Measurements from ENCODE around the gene KRTAP5-5.

Gene KRTAP5-5

DNA sequence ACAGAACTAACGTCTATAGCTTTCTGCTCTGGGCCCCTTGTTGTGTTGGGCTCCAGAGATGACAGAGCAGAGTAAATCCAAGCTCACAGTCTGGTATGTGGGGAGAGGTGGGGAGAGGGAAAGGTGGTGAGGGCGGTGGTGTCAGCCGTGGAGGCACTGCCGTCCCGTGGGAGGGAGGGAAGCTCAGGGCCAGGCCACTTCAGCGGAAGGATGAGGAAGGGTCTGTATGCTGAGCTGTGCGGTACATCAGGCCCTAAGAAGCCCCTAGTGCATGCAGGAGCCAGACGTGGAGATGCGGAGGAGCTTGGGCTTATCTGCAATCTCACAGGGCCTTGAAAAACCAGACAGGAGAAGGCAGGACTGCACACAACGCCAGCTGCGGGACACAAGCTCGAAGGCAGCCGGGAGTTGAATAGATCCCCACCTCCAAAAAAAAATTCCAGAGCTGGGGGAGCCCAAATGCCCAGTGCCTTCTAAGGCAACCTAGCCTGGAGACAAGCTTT, 1.5 kb downstream of the KRTAP5-5 start:
- H4K20me1 ChIP-seq (ENCODE audit: insufficient read depth, low read length, poor library complexity, severe bottlenecking) = no peaks in the 10 kb centered on the region
- H3K4me2 ChIP-seq (ENCODE audit: low read depth, low read length, poor library complexity, severe bottlenecking) = no peak overlapping the region
- no peaks in the 10 kb centered on the region for H3K9me3 ChIP-seq (ENCODE audit: insufficient read depth, low read depth, low read length)
- TF ChIP-seq, protein P1, sequence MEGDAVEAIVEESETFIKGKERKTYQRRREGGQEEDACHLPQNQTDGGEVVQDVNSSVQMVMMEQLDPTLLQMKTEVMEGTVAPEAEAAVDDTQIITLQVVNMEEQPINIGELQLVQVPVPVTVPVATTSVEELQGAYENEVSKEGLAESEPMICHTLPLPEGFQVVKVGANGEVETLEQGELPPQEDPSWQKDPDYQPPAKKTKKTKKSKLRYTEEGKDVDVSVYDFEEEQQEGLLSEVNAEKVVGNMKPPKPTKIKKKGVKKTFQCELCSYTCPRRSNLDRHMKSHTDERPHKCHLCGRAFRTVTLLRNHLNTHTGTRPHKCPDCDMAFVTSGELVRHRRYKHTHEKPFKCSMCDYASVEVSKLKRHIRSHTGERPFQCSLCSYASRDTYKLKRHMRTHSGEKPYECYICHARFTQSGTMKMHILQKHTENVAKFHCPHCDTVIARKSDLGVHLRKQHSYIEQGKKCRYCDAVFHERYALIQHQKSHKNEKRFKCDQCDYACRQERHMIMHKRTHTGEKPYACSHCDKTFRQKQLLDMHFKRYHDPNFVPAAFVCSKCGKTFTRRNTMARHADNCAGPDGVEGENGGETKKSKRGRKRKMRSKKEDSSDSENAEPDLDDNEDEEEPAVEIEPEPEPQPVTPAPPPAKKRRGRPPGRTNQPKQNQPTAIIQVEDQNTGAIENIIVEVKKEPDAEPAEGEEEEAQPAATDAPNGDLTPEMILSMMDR (conservative IDR thresholded peaks at IDR 0.05; ENCODE audit: low read length) = no peak
- TF ChIP-seq EZH2phosphoT487 (IDR thresholded peaks at IDR 0.05; ENCODE audit: borderline replicate concordance) = no peak
- no peak overlapping the region for H3K9ac ChIP-seq (ENCODE audit: low read depth, low read length, poor library complexity, severe bottlenecking)
- no peaks in the 10 kb centered on the region for H3K36me3 ChIP-seq (ENCODE audit: insufficient read depth, low read length)
- H3K4me1 ChIP-seq (ENCODE audit: insufficient read depth, low read length, poor library complexity, severe bottlenecking) = no peaks in the 10 kb centered on the region
- no peaks in the 10 kb centered on the region for H3K27me3 ChIP-seq (ENCODE audit: insufficient read depth, low read length, poor library complexity, severe bottlenecking)
- no peaks in the 10 kb centered on the region for H3F3A ChIP-seq (ENCODE audit: low read depth)
- no peaks in the 10 kb centered on the region for H3K79me2 ChIP-seq (ENCODE audit: insufficient read depth, low read length)
- no peak overlapping the region for H3K4me3 ChIP-seq (ENCODE audit: low read length, poor library complexity, severe bottlenecking)
- no peak overlapping the region for H2AFZ ChIP-seq (ENCODE audit: low read length)
- no peaks in the 10 kb centered on the region for H3K9me2 ChIP-seq (replicated peaks; ENCODE audit: low read depth, low read length)

DNA sequence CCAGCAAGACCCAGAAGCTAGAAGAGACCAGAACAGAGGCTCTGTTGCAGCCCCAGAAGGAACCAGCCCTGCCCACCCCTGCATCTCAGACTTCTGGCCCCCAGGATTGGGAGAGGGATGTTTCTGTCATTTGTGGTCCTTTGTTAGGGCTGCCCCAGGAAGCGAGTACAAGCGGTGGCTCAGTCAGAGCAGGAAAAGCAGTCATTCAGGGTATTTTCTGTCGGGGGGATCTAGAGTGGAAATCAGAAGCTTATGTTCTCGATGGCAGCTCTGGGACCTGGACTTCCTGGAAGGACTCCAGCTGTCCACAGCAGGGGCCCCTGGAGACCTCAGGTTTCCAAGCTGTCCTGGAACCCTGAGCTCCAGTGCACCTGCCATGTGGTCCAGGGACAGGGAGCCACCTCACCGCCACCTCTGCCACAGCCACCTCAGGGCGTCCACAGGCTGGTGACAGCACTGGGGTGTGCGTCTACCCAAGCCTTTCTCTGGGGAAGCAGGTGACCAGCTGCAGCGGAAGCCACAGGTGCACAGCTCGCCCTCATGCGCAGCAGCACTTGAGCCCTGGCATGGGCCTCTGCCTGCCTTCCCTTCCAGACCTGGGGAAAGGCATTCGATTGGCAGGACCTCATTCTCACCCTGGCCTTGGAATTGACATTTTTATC, 2.6 kb downstream of the KRTAP5-5 start:
- H3K9me3 ChIP-seq (ENCODE audit: insufficient read depth, low read depth, low read length) = no peaks in the 10 kb centered on the region
- no peak overlapping the region for H3K4me2 ChIP-seq (ENCODE audit: low read depth, low read length, poor library complexity, severe bottlenecking)
- no peak overlapping the region for H3K9ac ChIP-seq (ENCODE audit: low read depth, low read length, poor library complexity, severe bottlenecking)
- no peaks in the 10 kb centered on the region for H3F3A ChIP-seq (ENCODE audit: low read depth)
- H3K27me3 ChIP-seq (ENCODE audit: insufficient read depth, low read length, poor library complexity, severe bottlenecking) = no peaks in the 10 kb centered on the region
- no peaks in the 10 kb centered on the region for H3K36me3 ChIP-seq (ENCODE audit: insufficient read depth, low read length)
- no peak overlapping the region for H3K4me3 ChIP-seq (ENCODE audit: low read length, poor library complexity, severe bottlenecking)
- H3K79me2 ChIP-seq (ENCODE audit: insufficient read depth, low read length) = no peaks in the 10 kb centered on the region
- H3K9me2 ChIP-seq (replicated peaks; ENCODE audit: low read depth, low read length) = no peaks in the 10 kb centered on the region
- no peaks in the 10 kb centered on the region for H4K20me1 ChIP-seq (ENCODE audit: insufficient read depth, low read length, poor library complexity, severe bottlenecking)
- TF ChIP-seq, protein P1 (conservative IDR thresholded peaks at IDR 0.05; ENCODE audit: low read length) = no peak
- no peak for TF ChIP-seq EZH2phosphoT487 (IDR thresholded peaks at IDR 0.05; ENCODE audit: borderline replicate concordance)
- no peak overlapping the region; the same call in 1 of the 2 replicates for H2AFZ ChIP-seq (ENCODE audit: low read length)
- H3K4me1 ChIP-seq (ENCODE audit: insufficient read depth, low read length, poor library complexity, severe bottlenecking) = no peaks in the 10 kb centered on the region

DNA sequence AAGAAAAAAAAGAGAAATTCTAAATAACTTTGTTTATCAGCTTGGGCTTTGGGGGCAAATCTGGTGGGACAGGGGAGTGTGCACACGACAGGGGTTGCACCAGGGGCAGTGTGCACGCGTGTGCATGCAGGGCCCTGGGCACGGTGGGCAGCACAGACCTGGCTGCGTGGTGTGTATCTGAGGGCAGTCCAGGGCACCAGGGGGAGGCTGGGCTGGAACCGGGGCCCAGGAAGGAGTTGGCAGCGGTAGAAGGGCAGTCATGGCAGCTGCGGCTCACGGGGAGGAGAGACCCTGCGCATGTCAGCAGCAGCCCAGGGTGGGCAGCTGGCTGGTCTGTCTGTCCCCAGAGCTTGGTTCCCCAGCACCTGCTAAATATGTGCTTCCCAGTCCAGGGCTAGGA, 4.3 kb downstream of the KRTAP5-5 start:
- H3K36me3 ChIP-seq (ENCODE audit: insufficient read depth, low read length) = no peaks in the 10 kb centered on the region
- H3K9me2 ChIP-seq (replicated peaks; ENCODE audit: low read depth, low read length) = no peaks in the 10 kb centered on the region
- H3F3A ChIP-seq (ENCODE audit: low read depth) = no peaks in the 10 kb centered on the region
- no peak overlapping the region for H3K4me2 ChIP-seq (ENCODE audit: low read depth, low read length, poor library complexity, severe bottlenecking)
- H3K4me3 ChIP-seq (ENCODE audit: low read length, poor library complexity, severe bottlenecking) = no peak overlapping the region
- no peaks in the 10 kb centered on the region for H3K4me1 ChIP-seq (ENCODE audit: insufficient read depth, low read length, poor library complexity, severe bottlenecking)
- H3K27me3 ChIP-seq (ENCODE audit: insufficient read depth, low read length, poor library complexity, severe bottlenecking) = no peaks in the 10 kb centered on the region
- H3K9ac ChIP-seq (ENCODE audit: low read depth, low read length, poor library complexity, severe bottlenecking) = no peak overlapping the region
- H2AFZ ChIP-seq (ENCODE audit: low read length) = no peak overlapping the region
- H4K20me1 ChIP-seq (ENCODE audit: insufficient read depth, low read length, poor library complexity, severe bottlenecking) = no peaks in the 10 kb centered on the region
- no peaks in the 10 kb centered on the region for H3K9me3 ChIP-seq (ENCODE audit: insufficient read depth, low read depth, low read length)
- no peaks in the 10 kb centered on the region for H3K79me2 ChIP-seq (ENCODE audit: insufficient read depth, low read length)
- TF ChIP-seq, protein P1 (conservative IDR thresholded peaks at IDR 0.05; ENCODE audit: low read length) = no peak
- no peak for TF ChIP-seq EZH2phosphoT487 (IDR thresholded peaks at IDR 0.05; ENCODE audit: borderline replicate concordance)

All from Loucy (cell line).